Right renal pelvis (tissue), 4 donors: Measurements from ENCODE around the gene SP6. TPM values are rescaled to one million over a fixed set of nuclear protein-coding genes. Genes with fewer than 3 reads are reported as not detected.

Experiments
- DNase-seq, 4 donors: peaks; one replicate each; pipeline ENCODE4 v3.0.0-alpha.2; 2013; ENCODE audit warnings: low read depth in 4 of 4, low spot score in 3 of 4, missing footprints in 1 of 4
- polyA plus RNA-seq, 4 donors: library from polyadenylated mRNA; unstranded; fragments of 120-200 nt; gene quantifications; one replicate each; pipeline ENCODE4 v1.2.1, GENCODE V29; 2013; ENCODE audit not compliant: insufficient read length in 4 of 4

The SP6 gene
- polyA plus RNA-seq, 4 donors = 2.3 to 3.3 (median 2.9) TPM

- no peak for DNase-seq
Measured at GRCh38 chr17:47839071-47839470, 11.9 kb downstream of the SP6 start.

- DNase-seq = no peak
Measured at GRCh38 chr17:47838636-47839035, 12.3 kb downstream of the SP6 start.

GRCh38 chr17:47837401-47838039, 13.4 kb downstream of the SP6 start:
- no peak for DNase-seq

- DNase-seq = no peak
Measured at GRCh38 chr17:47836601-47837000, 14.4 kb downstream of the SP6 start.

GRCh38 chr17:47834756-47835155, 16.2 kb downstream of the SP6 start:
- no peak for DNase-seq

- no peak for DNase-seq
Measured at GRCh38 chr17:47831934-47832327, 19.0 kb downstream of the SP6 start.

- DNase-seq = peak; percentile 85 to 92 (median 88)
Measured at GRCh38 chr17:47831003-47831933, 19.7 kb downstream of the SP6 start, which contains the start of the genes LRRC46 and MRPL10. Gene LRRC46, plus strand, starts transcription at chr17:47831670. Its CDS starts 320 bp downstream, at chr17:47831990. Gene MRPL10, minus strand, starts transcription at chr17:47831541. Its CDS starts 30 bp downstream, at chr17:47831511.

- no peak for DNase-seq
Measured at GRCh38 chr17:47830396-47831002, 20.5 kb downstream of the SP6 start.

GRCh38 chr17:47829870-47830269, 21.1 kb downstream of the SP6 start:
- no peak for DNase-seq

GRCh38 chr17:47823519-47823918, 27.4 kb downstream of the SP6 start:
- no peak for DNase-seq

GRCh38 chr17:47822785-47823184, 28.2 kb downstream of the SP6 start:
- DNase-seq = no peak

- peak in 2 of 4 donors; percentile 51 to 61 for DNase-seq
Measured at GRCh38 chr17:47821424-47822391, 29.3 kb downstream of the SP6 start, which contains the start of gene OSBPL7. Gene OSBPL7, minus strand, starts transcription at chr17:47821794. Its CDS starts 1,516 bp downstream, at chr17:47820278.

- DNase-seq = no peak
Measured at GRCh38 chr17:47821031-47821423, 29.9 kb downstream of the SP6 start.

GRCh38 chr17:47820033-47820789, 30.8 kb downstream of the SP6 start:
- no peak for DNase-seq

- no peak for DNase-seq
Measured at GRCh38 chr17:47819475-47819874, 31.5 kb downstream of the SP6 start.

- DNase-seq = no peak
Measured at GRCh38 chr17:47818002-47818695, 32.8 kb downstream of the SP6 start.

GRCh38 chr17:47816947-47817346, 34.0 kb downstream of the SP6 start:
- DNase-seq = no peak

- no peak for DNase-seq
Measured at GRCh38 chr17:47816111-47816735, 34.7 kb downstream of the SP6 start.
